Astrocyte of the cerebellum (primary cell): ENCODE measurements around the gene FHOD3.
A peak's percentile ranks its signal among the peaks of the same experiment; 100 is the strongest.

Source experiments
- DNase-seq: peaks from one replicate; pipeline ENCODE4 v3.0.0-alpha.2; 2011; ENCODE audit warnings: low read depth
- H3K4me3 ChIP-seq: 2 replicates; pipeline ENCODE4 v1.5.1; 2011; ENCODE audit warnings: mild to moderate bottlenecking, low read depth, low read length, moderate library complexity
- CTCF ChIP-seq: IDR thresholded peaks from 2 replicates; pipeline ENCODE4 v1.5.1; 2012; ENCODE audit warnings: low read length, low read depth, moderate library complexity, mild to moderate bottlenecking; ENCODE audit errors: missing control alignments
- in situ Hi-C: cut with HindIII; loops from 2 replicates; pipeline ENCODE4 v1.10.0; 2017; ENCODE audit warnings: low sequenced_read_pairs

Gene FHOD3

GRCh38 chr18:36729197-36729596 lies 431.7 kb downstream of the FHOD3 start:
- DNase-seq, result no peak
- in situ Hi-C loops, result no loop called here
- H3K4me3 ChIP-seq, result no peak overlapping the region
- no peak for TF ChIP-seq CTCF

GRCh38 chr18:36732264-36732663 lies 434.8 kb downstream of the FHOD3 start:
- no peak for DNase-seq
- in situ Hi-C loops, result no loop called here
- no peak for TF ChIP-seq CTCF
- H3K4me3 ChIP-seq, result no peak overlapping the region

DNA sequence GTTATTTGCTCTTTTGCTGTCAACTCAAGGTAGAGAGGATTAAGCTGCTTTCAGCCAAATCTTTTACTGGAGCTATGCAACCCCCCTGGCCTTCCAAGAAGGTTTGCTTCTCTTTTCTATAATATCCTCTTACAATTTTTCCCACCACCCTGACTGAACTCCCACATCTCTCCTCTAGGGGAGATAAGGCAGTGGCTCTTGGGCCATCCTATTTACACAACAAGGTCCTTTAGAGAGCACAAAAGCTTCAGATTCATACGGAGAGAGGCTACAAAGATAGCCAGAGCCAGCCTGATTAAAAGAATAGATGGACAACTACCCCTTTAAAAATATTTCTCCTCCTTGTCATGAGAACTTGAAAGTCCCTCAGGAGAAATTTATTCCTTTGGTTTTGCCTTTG lies 435.6 kb downstream of the FHOD3 start:
- in situ Hi-C loops, result no loop called here
- peak; percentile 10 for TF ChIP-seq CTCF
- no peak for DNase-seq
- no peak overlapping the region for H3K4me3 ChIP-seq

- TF ChIP-seq CTCF, result no peak
- in situ Hi-C loops, result no loop called here
- no peak overlapping the region for H3K4me3 ChIP-seq
- DNase-seq, result no peak
These were observed 437.1 kb downstream of the FHOD3 start for GRCh38 chr18:36734596-36734995.

- in situ Hi-C loops, result no loop called here
These were observed 437.6 kb downstream of the FHOD3 start for GRCh38 chr18:36735130-36735529.

DNA sequence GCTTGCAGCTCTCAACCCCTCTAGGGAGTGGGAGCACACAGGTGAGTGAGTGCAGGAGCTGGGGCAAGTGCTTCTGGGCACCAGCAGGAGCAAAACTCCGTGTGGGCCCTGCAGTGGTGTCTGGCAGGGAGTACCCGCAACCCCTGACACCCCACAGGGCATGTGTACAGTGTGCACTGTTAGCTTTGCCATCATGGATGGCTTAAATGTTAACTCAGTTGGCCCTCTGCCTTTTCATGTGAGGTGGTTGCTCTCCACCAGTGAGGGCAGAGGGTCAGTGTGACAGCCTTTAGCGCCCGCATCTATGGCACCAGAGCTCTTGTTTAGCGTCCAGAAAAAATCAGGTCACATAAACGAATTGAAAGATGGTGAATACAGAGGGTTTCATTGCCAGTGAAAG lies 438.6 kb downstream of the FHOD3 start:
- no peak for TF ChIP-seq CTCF
- in situ Hi-C loops, result no loop called here
- no peak for DNase-seq

More at GRCh38 chr18:36735130-36735529, 437.6 kb downstream of the FHOD3 start:
- TF ChIP-seq CTCF, result no peak
- no peak for DNase-seq
- H3K4me3 ChIP-seq, result no peak overlapping the region

GRCh38 chr18:36737316-36737715 lies 439.8 kb downstream of the FHOD3 start:
- TF ChIP-seq CTCF, result no peak
- no peak overlapping the region for H3K4me3 ChIP-seq
- in situ Hi-C loops, result no loop called here
- DNase-seq, result no peak

More for the DNA sequence above, 438.6 kb downstream of the FHOD3 start:
- no peak overlapping the region for H3K4me3 ChIP-seq
